GM12878 (cell line): ENCODE measurements around the gene CA14. TPM values are rescaled to one million over a fixed set of nuclear protein-coding genes. Genes with fewer than 3 reads are reported as not detected.
A peak's percentile ranks its signal among the peaks of the same experiment; 100 is the strongest.

ENCODE experiments used
- ATAC-seq: fragments of 200-7000 bp; cut with Tn5 transposase; 3 replicates; pipeline ENCODE4 v1.9.1; 2020; ENCODE audit warnings: mild to moderate bottlenecking, moderate library complexity
- BruUV-seq: library from RNA; stranded (reverse); fragments of 400-500 nt; replicated peaks from 2 replicates; lab custom pipeline; 2021; lab: Mats Ljungman, UMichigan
- CTCF ChIA-PET: fragments of 300-600 bp; sonication (Branson Sonifier 250); formaldehyde crosslinking; extraction: SDS; loops from one replicate; lab custom pipeline; 2021; ENCODE audit warnings: inconsistent platforms; lab: Yijun Ruan, JAX
- POLR2A ChIA-PET: fragments of 350-600 bp; formaldehyde crosslinking; extraction: SDS; loops from one replicate; lab custom pipeline; 2021; ENCODE audit warnings: inconsistent platforms; lab: Charles Lee
- RAD21 ChIA-PET: fragments of 300-600 bp; sonication (Branson Sonifier 250); formaldehyde crosslinking; loops from one replicate; lab custom pipeline; 2023; ENCODE audit warnings: antibody characterized with exemption; ENCODE audit not compliant: unreplicated experiment; lab: Charles Lee
- SMC1A ChIA-PET: fragments of 300-600 bp; sonication (Branson Sonifier 250); formaldehyde crosslinking; loops from one replicate; lab custom pipeline; 2023; ENCODE audit not compliant: unreplicated experiment, uncharacterized antibody; lab: Charles Lee
- DNase-seq: peaks from one replicate; pipeline ENCODE4 v3.0.0-alpha.2; 2011; ENCODE audit warnings: low read depth, low spot score
- FAIRE-seq: peaks from 3 replicates; lab custom pipeline; 2011; peaks lifted over from hg19 to GRCh38; lab: Jason Lieb, UNC
- H2AFZ ChIP-seq: 2 replicates; pipeline ENCODE4 v1.6.0; 2011; ENCODE audit warnings: low read depth, low read length, control low read depth; ENCODE audit not compliant: control insufficient read depth
- H3K27ac ChIP-seq: 2 replicates; pipeline ENCODE4 v1.5.1; 2011; ENCODE audit warnings: control low read depth; ENCODE audit not compliant: control insufficient read depth, insufficient read depth
- H3K27me3 ChIP-seq, 2 experiments: replicated peaks in 1 of 2; 2 replicates each; pipeline versions ENCODE4 v1.6.0 to v1.6.1; 2011; ENCODE audit warnings: low read length in 1 of 2; ENCODE audit not compliant: control insufficient read depth in 2 of 2, insufficient read depth in 2 of 2
- H3K36me3 ChIP-seq, 2 experiments: 2 replicates each; pipeline ENCODE4 v1.5.1; 2011; ENCODE audit warnings: low read length in 1 of 2; ENCODE audit not compliant: control insufficient read depth in 2 of 2, insufficient read depth in 2 of 2
- H3K4me1 ChIP-seq: 2 replicates; pipeline ENCODE4 v1.6.1; 2011; ENCODE audit warnings: mild to moderate bottlenecking, low read length, moderate library complexity, mixed read lengths; ENCODE audit not compliant: control insufficient read depth, insufficient read depth
- H3K4me2 ChIP-seq: 2 replicates; pipeline ENCODE4 v1.6.0; 2011; ENCODE audit warnings: control low read depth; ENCODE audit not compliant: control insufficient read depth, insufficient read depth
- H3K4me3 ChIP-seq: fragments of 200-600 bp; sonication (generic); 2 replicates; pipeline ENCODE4 v1.5.1; 2016
- H3K79me2 ChIP-seq: 2 replicates; pipeline ENCODE4 v1.6.0; 2011; ENCODE audit warnings: low read length; ENCODE audit not compliant: control insufficient read depth, insufficient read depth
- H3K9ac ChIP-seq: 2 replicates; pipeline ENCODE4 v1.8.0; 2011; ENCODE audit warnings: low read length, control low read depth, mixed read lengths; ENCODE audit not compliant: control insufficient read depth, insufficient read depth
- H3K9me3 ChIP-seq: replicated peaks from 3 replicates; pipeline ENCODE4 v1.5.1; 2011; ENCODE audit warnings: mild to moderate bottlenecking, low read length; ENCODE audit not compliant: control insufficient read depth, insufficient read depth
- H4K20me1 ChIP-seq: 2 replicates; pipeline ENCODE4 v1.6.0; 2011; ENCODE audit not compliant: control insufficient read depth, insufficient read depth
- BACH1 ChIP-seq: fragments of 450-650 bp; IDR thresholded peaks from 2 replicates; pipeline ENCODE4 v1.6.1; 2017; ENCODE audit warnings: mild to moderate bottlenecking, borderline replicate concordance
- CBFB ChIP-seq: IDR thresholded peaks from 2 replicates; pipeline ENCODE4 v1.6.1; 2016; ENCODE audit warnings: antibody characterized with exemption, low read depth
- CHD1 ChIP-seq: IDR thresholded peaks from 2 replicates; pipeline ENCODE4 v1.6.1; 2012; ENCODE audit warnings: low read depth, low read length, improper control_type of control experiment
- CTCF ChIP-seq, 3 experiments: IDR thresholded peaks in 2 of 3; conservative IDR thresholded peaks in 1 of 3; 2 replicates each; pipeline ENCODE4 v1.5.1; 2011; ENCODE audit warnings: low read depth in 3 of 3, low read length in 3 of 3, mild to moderate bottlenecking in 3 of 3, control low read depth in 2 of 3, moderate library complexity in 2 of 3, inconsistent platforms in 1 of 3, mixed read lengths in 1 of 3; ENCODE audit not compliant: control insufficient read depth in 2 of 3, insufficient read depth in 1 of 3; ENCODE audit errors: extremely low read depth in 1 of 3
- DPF2 ChIP-seq: fragments of 450-650 bp; IDR thresholded peaks from 2 replicates; pipeline ENCODE4 v1.6.1; 2017; ENCODE audit warnings: mild to moderate bottlenecking
- HDAC2 ChIP-seq: fragments of 200-600 bp; sonication (generic); IDR thresholded peaks from 2 replicates; pipeline ENCODE4 v1.6.1; 2017
- HSF1 ChIP-seq: fragments of 150-350 bp; IDR thresholded peaks from 2 replicates; pipeline ENCODE4 v1.6.1; 2014; ENCODE audit warnings: mild to moderate bottlenecking, low read depth, low read length
- MAX ChIP-seq: IDR thresholded peaks from 2 replicates; pipeline ENCODE4 v1.6.1; 2012; ENCODE audit warnings: low read depth, low read length, improper control_type of control experiment
- RB1 ChIP-seq: fragments of 450-650 bp; formaldehyde crosslinking; IDR thresholded peaks from 2 replicates; pipeline ENCODE4 v1.6.1; 2017; ENCODE audit warnings: mild to moderate bottlenecking, borderline replicate concordance
- TCF7 ChIP-seq: IDR thresholded peaks from 2 replicates; pipeline ENCODE4 v1.6.1; 2014; ENCODE audit warnings: antibody characterized with exemption, borderline replicate concordance
- YY1 ChIP-seq: IDR thresholded peaks from 2 replicates; pipeline ENCODE4 v1.6.1; 2011; ENCODE audit warnings: low read depth, mild to moderate bottlenecking, low read length
- WGBS: methylation state at CpG from one replicate; pipeline ENCODE4 v1.1.6; 2016; ENCODE audit warnings: low lambda C conversion rate; ENCODE audit not compliant: insufficient replicate concordance, insufficient coverage; ENCODE audit errors: missing lambda C conversion rate; 5-methylcytosine and 5-hydroxymethylcytosine counted together
- in situ Hi-C: fragments of 300-500 bp; cut with MboI; formaldehyde crosslinking; loops from 9 replicates; pipeline ENCODE4 v1.14.3; 2018; ENCODE audit warnings: mixed read lengths
- intact Hi-C: fragments of 100-400 bp; cut with micrococcal nuclease; formaldehyde crosslinking; loops from one replicate; pipeline ENCODE4 v1.14.2; 2022; ENCODE audit not compliant: unreplicated experiment
- polyA plus RNA-seq, 11 experiments: library from polyadenylated mRNA; depleted of rRNA in 4 of 11; unstranded in 6 of 11; stranded (reverse) in 5 of 11; fragments of >200 nt; fragmentation: Nextera tagmentation in 4 of 11; fragmentation: Illumina TruSeq in 1 of 11; extraction: Ambion mirVana in 4 of 11; extraction: Trizol in 1 of 11; gene quantifications; 1 replicate in 1 of 11; 2 replicates in 10 of 11; pipeline versions ENCODE4 v1.2.1 to v1.2.3, GENCODE V29; 2011 to 2016; ENCODE audit warnings: inconsistent platforms in 2 of 11, missing spikeins in 2 of 11, low read depth in 1 of 11
- total RNA-seq, 4 experiments: library from RNA; depleted of rRNA in 3 of 4; stranded (reverse); fragments of >200 nt in 3 of 4; fragmentation: Illumina TruSeq in 1 of 4; extraction: Trizol in 1 of 4; gene quantifications; 2 replicates each; pipeline versions ENCODE4 v1.2.1 to v1.2.3, GENCODE V29; 2013 to 2021
- TF ChIP-seq, protein P1 (sequence below): fragments of 450-650 bp; formaldehyde crosslinking; IDR thresholded peaks from 2 replicates; pipeline ENCODE4 v1.4.0; 2022; ENCODE audit warnings: mild to moderate bottlenecking, moderate library complexity
- TF ChIP-seq, protein P2 (sequence below): fragments of 450-650 bp; IDR thresholded peaks from 2 replicates; pipeline ENCODE4 v1.6.1; 2016; ENCODE audit warnings: mild to moderate bottlenecking, moderate library complexity, borderline replicate concordance

Gene CA14
- total and polyA plus RNA-seq, 10 of the 15 experiments (the other 5 are each of a cell fraction or from before 2014, with no cell fraction given) = 0.11 to 0.35 (median 0.29) TPM; not detected in 6

DNA sequence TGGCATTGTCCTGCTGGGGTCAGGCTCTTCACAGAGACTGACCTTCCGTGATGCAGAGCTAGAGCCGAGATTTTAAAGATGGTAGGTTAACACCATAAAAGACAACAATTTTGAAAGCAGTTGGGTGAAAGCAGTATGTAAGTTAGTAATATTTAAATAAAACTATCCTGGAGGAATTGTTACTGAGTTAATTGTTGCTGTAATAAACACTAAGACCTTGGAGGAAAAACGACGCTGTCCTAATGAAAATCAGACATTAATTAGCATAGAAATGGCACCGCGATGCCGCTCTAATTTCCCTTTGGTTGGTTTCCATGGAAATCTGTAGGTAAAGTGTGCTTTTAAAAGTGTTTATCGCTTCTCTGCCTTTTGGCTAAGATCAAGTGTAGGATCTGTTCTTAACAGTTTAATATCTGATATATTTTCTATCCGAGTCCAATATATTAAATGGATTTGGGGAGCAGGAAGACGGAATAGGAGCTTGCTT, 20.9 kb upstream of the CA14 start:
- no TSS peak for BruUV-seq
- FAIRE-seq (no peak), ATAC-seq (no peak), DNase-seq (no peak)
- ChIA-PET SMC1A (no interaction called here), CTCF (interaction anchor here (0.5 to 1.8 kb wide), 3 partner anchors 19 to 50 kb away, joined by 4 to 5 read pairs (median 4); no protein-coding TSS in a partner anchor), POLR2A (no interaction called here), RAD21 (no interaction called here)
- 34% methylated on average over 10 of the region's 10 CpGs for WGBS
- Histone ChIP-seq H3K79me2 (peaks cover 41% of the 10 kb centered on the region), H4K20me1 (no peaks in the 10 kb centered on the region), H3K4me1 (no peaks in the 10 kb centered on the region), H3K4me2 (peak overlapping the region; percentile 65), H2AFZ (peak overlapping the region; percentile 31), H3K4me3 (peak overlapping the region; percentile 63), H3K9me3 (no peaks in the 10 kb centered on the region), H3K9ac (peak overlapping the region; percentile 65), H3K27me3 (no peaks in the 10 kb centered on the region), H3K36me3 (no peaks in the 10 kb centered on the region), H3K27ac (peak overlapping the region; percentile 69)
- intact Hi-C loops (loop anchor here (5.0 to 10.0 kb wide), 2 partner anchors 36 to 128 kb away; partner anchors contain the start of genes C1orf54 and RPRD2), in situ Hi-C loops (no loop called here)
- 0 out of 6 replicates have a peak, but pooled peaks of 1 of the 3 experiments have one; percentile 10 for TF ChIP-seq CTCF (IDR thresholded peaks at IDR 0.05 in 2 of 3, conservative IDR thresholded peaks at IDR 0.05 in 1 of 3; ENCODE audit: control insufficient read depth in 2 of 3, extremely low read depth in 1 of 3, insufficient read depth in 1 of 3, low read depth in 3 of 3, low read length in 3 of 3)
- no peak for TF ChIP-seq DPF2
- peak; percentile 36; the same call in 1 of the 2 replicates for TF ChIP-seq YY1
- no peak for TF ChIP-seq CBFB
- no peak for TF ChIP-seq CHD1
- TF ChIP-seq BACH1 = no peak
- TF ChIP-seq, protein P1, sequence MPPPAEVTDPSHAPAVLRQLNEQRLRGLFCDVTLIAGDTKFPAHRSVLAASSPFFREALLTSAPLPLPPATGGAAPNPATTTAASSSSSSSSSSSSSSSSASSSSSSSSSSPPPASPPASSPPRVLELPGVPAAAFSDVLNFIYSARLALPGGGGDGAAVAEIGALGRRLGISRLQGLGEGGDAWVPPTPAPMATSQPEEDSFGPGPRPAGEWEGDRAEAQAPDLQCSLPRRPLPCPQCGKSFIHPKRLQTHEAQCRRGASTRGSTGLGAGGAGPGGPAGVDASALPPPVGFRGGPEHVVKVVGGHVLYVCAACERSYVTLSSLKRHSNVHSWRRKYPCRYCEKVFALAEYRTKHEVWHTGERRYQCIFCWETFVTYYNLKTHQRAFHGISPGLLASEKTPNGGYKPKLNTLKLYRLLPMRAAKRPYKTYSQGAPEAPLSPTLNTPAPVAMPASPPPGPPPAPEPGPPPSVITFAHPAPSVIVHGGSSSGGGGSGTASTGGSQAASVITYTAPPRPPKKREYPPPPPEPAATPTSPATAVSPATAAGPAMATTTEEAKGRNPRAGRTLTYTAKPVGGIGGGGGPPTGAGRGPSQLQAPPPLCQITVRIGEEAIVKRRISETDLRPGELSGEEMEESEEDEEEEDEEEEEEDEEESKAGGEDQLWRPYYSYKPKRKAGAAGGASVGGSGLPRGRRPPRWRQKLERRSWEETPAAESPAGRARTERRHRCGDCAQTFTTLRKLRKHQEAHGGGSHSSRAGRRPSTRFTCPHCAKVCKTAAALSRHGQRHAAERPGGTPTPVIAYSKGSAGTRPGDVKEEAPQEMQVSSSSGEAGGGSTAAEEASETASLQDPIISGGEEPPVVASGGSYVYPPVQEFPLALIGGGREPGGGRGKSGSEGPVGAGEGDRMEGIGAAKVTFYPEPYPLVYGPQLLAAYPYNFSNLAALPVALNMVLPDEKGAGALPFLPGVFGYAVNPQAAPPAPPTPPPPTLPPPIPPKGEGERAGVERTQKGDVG (CRISPR knock-in tag) = no peak
- TF ChIP-seq TCF7 = no peak
- TF ChIP-seq, protein P2, sequence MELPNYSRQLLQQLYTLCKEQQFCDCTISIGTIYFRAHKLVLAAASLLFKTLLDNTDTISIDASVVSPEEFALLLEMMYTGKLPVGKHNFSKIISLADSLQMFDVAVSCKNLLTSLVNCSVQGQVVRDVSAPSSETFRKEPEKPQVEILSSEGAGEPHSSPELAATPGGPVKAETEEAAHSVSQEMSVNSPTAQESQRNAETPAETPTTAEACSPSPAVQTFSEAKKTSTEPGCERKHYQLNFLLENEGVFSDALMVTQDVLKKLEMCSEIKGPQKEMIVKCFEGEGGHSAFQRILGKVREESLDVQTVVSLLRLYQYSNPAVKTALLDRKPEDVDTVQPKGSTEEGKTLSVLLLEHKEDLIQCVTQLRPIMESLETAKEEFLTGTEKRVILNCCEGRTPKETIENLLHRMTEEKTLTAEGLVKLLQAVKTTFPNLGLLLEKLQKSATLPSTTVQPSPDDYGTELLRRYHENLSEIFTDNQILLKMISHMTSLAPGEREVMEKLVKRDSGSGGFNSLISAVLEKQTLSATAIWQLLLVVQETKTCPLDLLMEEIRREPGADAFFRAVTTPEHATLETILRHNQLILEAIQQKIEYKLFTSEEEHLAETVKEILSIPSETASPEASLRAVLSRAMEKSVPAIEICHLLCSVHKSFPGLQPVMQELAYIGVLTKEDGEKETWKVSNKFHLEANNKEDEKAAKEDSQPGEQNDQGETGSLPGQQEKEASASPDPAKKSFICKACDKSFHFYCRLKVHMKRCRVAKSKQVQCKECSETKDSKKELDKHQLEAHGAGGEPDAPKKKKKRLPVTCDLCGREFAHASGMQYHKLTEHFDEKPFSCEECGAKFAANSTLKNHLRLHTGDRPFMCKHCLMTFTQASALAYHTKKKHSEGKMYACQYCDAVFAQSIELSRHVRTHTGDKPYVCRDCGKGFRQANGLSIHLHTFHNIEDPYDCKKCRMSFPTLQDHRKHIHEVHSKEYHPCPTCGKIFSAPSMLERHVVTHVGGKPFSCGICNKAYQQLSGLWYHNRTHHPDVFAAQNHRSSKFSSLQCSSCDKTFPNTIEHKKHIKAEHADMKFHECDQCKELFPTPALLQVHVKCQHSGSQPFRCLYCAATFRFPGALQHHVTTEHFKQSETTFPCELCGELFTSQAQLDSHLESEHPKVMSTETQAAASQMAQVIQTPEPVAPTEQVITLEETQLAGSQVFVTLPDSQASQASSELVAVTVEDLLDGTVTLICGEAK = 0 out of 2 replicates have a peak, but pooled peaks have one; percentile 14
- 0 out of 2 replicates have a peak, but pooled peaks have one; percentile 19 for TF ChIP-seq MAX
- no peak for TF ChIP-seq HSF1
- TF ChIP-seq HDAC2 = no peak
- TF ChIP-seq RB1 = no peak
